Measurements from ENCODE around the gene HEATR5A. TPM values are rescaled to one million over a fixed set of nuclear protein-coding genes. Genes with fewer than 3 reads are reported as not detected.
A peak's percentile ranks its signal among the peaks of the same experiment; 100 is the strongest.

The HEATR5A gene
- total RNA-seq, 4 donors from 2014 or later: 24.3 to 134 (median 34.9) TPM

DNA sequence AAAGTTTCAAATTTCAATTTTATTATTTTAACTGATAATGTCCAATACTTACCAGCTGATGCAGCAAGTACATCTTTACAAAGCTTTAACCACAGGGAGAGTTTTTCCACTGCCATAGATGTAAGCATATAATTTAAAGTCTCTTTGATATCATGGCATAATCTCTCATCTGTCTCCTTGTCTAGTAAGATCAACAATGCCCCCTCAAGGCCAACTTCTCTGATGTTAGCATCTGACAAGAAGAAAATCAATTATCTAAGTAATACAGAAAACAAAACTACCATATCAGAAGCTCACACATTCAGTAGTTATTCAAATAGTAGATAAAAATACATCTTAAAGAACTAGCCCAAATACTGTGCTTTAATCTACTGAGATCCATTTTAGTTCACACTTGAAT, 94.2 kb downstream of the HEATR5A start:
- peaks cover 0 to 10% (median 4%) of the 10 kb centered on the region in 4 donors for H3K9me3 ChIP-seq
- H3K4me3 ChIP-seq: no peak overlapping the region
- H3K27ac ChIP-seq: no peak overlapping the region
- no peak for DNase-seq
- peak in 1 of 6 experiments; percentile 10 for TF ChIP-seq CTCF (IDR thresholded peaks at IDR 0.05)
- TF ChIP-seq POLR2A (IDR thresholded peaks at IDR 0.05): no peak
- peaks cover 0 to 26% (median 0%) of the 10 kb centered on the region in 3 donors for H3K36me3 ChIP-seq
- H3K27me3 ChIP-seq: no peaks in the 10 kb centered on the region
- no peaks in the 10 kb centered on the region for H3K4me1 ChIP-seq

DNA sequence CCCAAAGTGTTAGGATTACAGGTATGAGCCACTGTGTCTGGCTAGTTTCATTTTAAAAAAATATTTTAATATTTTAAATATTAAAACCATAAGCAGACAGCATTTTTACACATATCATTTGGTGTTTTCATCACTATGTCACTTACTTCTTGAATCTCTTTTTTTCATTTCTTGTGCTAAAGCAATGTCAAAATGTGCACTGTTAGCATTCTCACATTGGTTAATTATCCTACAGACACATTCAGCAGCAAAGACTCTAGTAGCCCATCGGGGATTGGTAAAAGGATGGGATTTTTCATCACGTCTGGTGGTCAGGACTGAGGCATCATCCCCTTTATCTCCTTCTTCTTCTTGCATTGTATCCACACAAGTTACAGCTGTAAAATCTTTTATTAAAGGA, 96.9 kb downstream of the HEATR5A start:
- Histone ChIP-seq H3K4me3 (no peak overlapping the region), H3K36me3 (peaks cover 0 to 27% (median 0%) of the 10 kb centered on the region in 3 donors), H3K27me3 (no peaks in the 10 kb centered on the region), H3K9me3 (no peaks in the 10 kb centered on the region), H3K4me1 (no peaks in the 10 kb centered on the region), H3K27ac (no peak overlapping the region)
- no peak for DNase-seq
- TF ChIP-seq POLR2A (IDR thresholded peaks at IDR 0.05): no peak
- TF ChIP-seq CTCF (IDR thresholded peaks at IDR 0.05): no peak

DNA sequence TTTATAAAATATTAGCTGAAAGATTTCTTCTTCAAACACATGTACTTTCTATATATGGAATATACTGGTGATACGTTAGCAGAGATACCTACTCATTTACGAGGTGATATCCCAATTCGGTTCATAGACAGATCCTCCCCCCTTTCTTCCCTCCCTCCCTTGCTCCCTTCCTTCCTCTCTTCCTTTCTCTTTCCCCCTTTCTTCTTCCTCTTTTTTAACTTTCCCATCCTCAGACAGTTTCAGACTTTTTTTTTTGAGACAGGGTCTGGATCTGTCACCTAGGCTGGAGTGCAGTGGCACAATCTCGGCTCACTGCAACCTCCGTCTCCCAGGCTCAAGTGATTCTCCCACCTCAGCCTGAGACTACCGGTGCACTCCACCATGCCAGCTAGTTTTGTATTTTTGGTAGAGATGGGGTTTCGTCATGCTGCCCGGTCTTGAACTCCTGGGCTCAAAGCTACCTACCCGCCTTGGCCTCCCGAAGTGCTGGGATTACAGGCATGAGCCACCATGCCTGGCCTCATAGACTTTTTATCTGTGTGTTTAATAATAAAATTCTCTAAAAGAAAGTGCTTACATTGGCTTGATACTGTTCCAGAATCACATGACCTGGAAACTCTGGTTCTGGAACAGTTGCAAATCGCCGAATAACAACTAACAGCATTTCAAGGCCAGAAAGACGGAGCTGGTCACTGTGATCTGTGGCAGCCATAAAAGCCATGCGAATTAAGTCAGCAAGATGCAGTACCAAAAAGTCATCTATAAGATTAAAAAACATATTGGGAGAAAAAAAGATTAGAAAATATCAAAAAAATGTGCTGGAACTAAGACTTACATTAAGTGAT, 99.2 kb downstream of the HEATR5A start:
- Histone ChIP-seq H3K27me3 (no peaks in the 10 kb centered on the region), H3K4me1 (no peaks in the 10 kb centered on the region), H3K27ac (no peak overlapping the region), H3K36me3 (peaks cover 0 to 39% (median 0%) of the 10 kb centered on the region in 3 donors), H3K9me3 (no peaks in the 10 kb centered on the region), H3K4me3 (no peak overlapping the region)
- DNase-seq: no peak
- TF ChIP-seq POLR2A (IDR thresholded peaks at IDR 0.05) (no peak), CTCF (IDR thresholded peaks at IDR 0.05) (no peak)

GRCh38 chr14:31320216-31320615, 100.1 kb downstream of the HEATR5A start:
- Histone ChIP-seq H3K9me3 (no peaks in the 10 kb centered on the region), H3K27ac (no peak overlapping the region), H3K27me3 (no peaks in the 10 kb centered on the region), H3K4me1 (no peaks in the 10 kb centered on the region), H3K4me3 (no peak overlapping the region), H3K36me3 (peaks cover 0 to 45% (median 0%) of the 10 kb centered on the region in 3 donors)
- no peak for DNase-seq
- TF ChIP-seq POLR2A (IDR thresholded peaks at IDR 0.05) (no peak), CTCF (IDR thresholded peaks at IDR 0.05) (no peak)

DNA sequence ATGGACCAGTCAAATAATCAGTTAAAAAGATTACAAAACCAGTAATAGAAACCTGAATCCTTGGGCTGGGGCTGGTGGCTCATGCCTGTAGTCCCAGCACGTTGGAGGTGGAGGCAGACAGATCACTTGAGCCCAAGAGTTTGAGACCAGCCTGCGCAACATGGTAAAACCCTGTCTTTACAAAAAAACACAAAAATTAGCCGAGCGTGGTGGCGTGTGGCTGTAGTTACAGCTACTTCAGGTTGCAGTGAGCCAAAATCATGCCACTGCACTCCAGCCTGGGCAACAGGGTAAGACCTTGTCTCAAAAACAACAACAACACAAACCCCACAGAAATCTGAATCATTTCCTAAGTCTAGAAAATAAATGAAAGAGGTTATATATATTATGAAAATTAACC, 100.6 kb downstream of the HEATR5A start:
- TF ChIP-seq POLR2A (IDR thresholded peaks at IDR 0.05) (no peak), CTCF (IDR thresholded peaks at IDR 0.05) (no peak)
- H3K4me1 ChIP-seq: no peaks in the 10 kb centered on the region
- H3K4me3 ChIP-seq: no peak overlapping the region
- H3K36me3 ChIP-seq: peaks cover 0 to 47% (median 0%) of the 10 kb centered on the region in 3 donors
- no peak for DNase-seq
- H3K27me3 ChIP-seq: no peaks in the 10 kb centered on the region
- no peaks in the 10 kb centered on the region for H3K9me3 ChIP-seq
- no peak overlapping the region for H3K27ac ChIP-seq

Data from Peyer's patch (tissue), 4 donors.